HG02981 (cell line): ENCODE measurements around the gene RGMA.
"Not testable (repeated sequence)": the region's sequence is repeated elsewhere in the genome, so short reads cannot be mapped to it uniquely, and the experiment has no call there.

ENCODE experiments used
- ATAC-seq: cut with Tn5 transposase; IDR thresholded peaks from one replicate; pipeline ENCODE4 v1.9.1; 2021; ENCODE audit warnings: mild to moderate bottlenecking, moderate library complexity; ENCODE audit not compliant: unreplicated experiment

RGMA gene

GRCh38 chr15:93049233-93049632, 39.8 kb downstream of the RGMA start:
- no peak for ATAC-seq

DNA sequence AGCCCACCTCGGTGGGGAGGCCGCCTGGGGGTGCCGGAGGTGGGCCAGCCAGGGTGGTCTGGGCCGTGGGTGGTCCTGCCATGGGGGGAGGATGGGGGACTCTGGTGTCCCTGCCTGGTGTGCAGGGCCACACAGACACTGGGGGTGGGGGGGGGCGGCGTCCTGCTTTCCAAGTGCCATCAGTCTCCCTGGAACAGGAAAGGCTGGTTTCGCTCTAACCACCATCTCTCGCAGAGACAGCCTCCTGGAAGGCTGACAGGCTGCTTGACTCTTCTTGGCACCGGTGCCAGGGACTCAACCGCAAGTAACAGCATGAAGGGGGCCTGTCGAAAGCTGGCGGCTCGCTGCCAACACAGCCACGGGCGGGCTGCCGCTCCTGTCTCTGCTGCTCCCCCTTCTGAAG, 40.3 kb downstream of the RGMA start:
- no peak for ATAC-seq

GRCh38 chr15:93048426-93048721, 40.6 kb downstream of the RGMA start:
- ATAC-seq, result no peak

- ATAC-seq, result no peak
Measured at GRCh38 chr15:93047621-93048425, 41.2 kb downstream of the RGMA start.

GRCh38 chr15:93046721-93047120, 42.3 kb downstream of the RGMA start:
- no peak for ATAC-seq

DNA sequence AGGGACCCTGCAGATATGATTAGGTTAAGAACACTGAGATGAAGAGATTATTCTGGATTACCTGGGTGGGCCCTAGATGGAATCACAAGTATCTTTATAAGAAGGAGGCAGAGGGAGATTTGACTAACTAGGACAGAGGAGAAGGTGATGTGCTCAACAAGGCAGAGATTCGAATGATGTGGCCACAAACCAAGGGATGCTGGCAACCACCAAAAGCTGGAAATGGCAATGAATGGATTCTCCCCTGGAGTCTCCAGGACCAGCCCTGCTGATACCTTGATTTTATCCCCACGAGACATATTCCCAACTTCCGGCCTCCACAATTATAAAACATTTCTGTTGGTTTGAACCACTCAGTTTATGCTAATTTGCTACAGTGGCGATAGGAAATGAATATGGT, 42.9 kb downstream of the RGMA start:
- ATAC-seq, result no peak

DNA sequence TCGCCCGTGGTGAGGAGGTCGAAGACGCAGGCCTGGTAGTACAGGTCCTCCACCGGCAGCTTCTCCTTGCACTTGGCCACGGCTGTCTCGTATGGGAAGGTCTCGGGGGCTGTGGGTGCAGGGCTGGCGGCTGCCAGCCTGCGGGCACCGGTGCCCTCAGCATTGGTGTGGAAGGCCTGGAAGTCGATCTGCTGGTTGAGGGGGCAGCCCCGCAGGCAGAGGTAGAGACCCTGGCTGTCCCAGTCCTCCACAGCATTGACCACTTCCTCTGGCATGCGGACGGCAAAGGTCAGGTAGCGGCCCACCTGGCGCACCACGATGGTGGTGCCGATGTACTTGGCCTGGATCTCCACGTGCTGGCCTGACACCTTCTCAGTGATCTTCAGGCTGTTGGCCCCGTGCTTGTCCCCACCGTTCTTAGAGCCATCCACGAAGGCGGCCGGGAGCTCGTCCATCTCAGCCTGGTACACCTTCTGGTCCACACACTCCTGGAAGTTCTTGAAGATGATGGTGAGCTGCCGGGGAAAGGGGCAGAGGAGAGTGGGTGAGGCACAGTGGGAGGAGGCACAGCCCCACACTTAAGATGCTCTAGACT, 43.7 kb downstream of the RGMA start:
- no peak for ATAC-seq

DNA sequence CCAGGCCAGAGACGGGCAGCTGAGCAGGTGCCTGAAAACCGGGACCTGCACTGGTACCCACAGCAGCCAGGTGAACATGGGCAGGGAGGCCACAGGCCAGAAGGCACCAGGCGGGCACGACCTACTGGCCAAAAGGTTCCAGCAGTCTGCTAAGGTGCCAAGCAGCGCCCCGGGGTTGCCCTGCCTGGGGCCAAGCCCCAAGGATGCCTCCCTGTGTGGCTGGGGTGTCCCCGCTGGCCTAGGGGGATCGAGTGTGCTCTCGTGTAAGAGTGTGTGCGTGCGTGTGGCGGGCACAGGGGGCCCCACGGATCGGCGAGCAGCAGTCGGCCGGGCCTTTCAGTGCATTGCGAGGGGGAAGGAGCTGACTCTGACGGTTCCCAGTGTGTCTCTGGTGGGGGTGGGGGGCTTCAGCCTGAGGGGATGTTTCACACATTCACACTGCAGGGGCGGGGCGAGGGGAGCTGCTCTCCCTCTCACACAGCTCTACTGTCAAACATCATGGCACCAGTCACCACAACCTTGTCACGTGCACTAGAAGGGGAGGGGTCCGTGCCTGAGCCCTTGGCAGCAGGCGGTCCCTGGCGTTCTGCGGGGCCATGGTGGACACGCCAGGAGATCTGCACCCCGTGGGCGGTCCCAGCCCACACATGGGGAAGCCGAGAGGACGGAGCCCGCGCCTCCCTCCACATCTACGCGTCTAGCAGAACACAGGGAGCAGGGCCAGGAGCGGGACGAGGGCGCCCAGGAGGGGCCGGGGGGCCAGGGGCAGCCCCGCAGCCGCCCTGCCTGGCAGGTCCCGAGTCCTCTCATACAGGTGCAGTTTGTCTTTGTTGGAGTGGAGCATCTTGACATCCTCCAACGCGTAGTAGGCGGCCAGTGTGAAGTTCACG, 44.5 kb downstream of the RGMA start:
- no peak for ATAC-seq

- no peak for ATAC-seq
Measured at GRCh38 chr15:93043621-93044300, 45.2 kb downstream of the RGMA start.

- no peak for ATAC-seq
Measured at GRCh38 chr15:93042691-93043378, 46.2 kb downstream of the RGMA start.

GRCh38 chr15:93042211-93042610, 46.8 kb downstream of the RGMA start:
- ATAC-seq, result no peak

GRCh38 chr15:93041159-93041547, 47.9 kb downstream of the RGMA start:
- no peak for ATAC-seq

- ATAC-seq, result no peak
Measured at GRCh38 chr15:93040288-93041158, 48.5 kb downstream of the RGMA start.

DNA sequence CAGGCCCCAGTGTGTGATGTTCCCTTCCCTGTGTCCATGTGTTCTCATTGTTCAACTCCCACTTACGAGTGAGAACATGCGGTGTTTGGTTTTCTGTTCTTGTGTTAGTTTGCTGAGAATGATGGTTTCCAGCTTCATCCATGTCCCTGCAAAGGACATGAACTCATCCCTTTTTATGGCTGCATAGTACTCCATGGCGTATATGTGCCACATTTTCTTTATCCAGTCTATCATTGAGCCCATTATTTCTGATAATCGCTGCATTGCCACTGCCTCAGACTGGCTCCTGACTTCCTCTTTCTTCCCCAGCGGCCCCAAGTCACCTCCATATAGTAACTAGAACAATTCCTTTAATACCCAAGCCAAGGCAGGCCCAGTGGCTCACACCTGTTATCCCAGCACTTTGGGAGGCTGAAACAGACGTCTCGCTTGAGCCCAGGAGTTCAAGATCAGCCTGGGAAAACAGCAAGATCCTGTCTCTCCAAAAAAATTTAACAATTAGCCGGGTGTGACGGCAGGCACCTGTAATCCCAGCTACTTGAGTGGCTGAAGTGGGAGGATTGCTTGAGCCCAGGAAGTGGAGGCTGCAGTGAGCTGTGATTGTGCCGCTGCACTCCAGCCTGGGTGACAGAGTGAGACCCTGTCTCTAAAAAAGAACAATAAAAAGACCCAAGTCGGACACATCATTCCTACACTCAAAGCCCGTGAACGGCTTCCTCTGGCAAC, 49.3 kb downstream of the RGMA start:
- not testable (repeated sequence) for ATAC-seq

- ATAC-seq, result no peak
Measured at GRCh38 chr15:93037820-93038705, 50.9 kb downstream of the RGMA start.

- ATAC-seq, result no peak
Measured at GRCh38 chr15:93036951-93037819, 51.8 kb downstream of the RGMA start.
